DND-41 (cell line): ENCODE data around the gene C12orf56.

ENCODE experiments used
- CTCF ChIP-seq: IDR thresholded peaks from 2 replicates; pipeline ENCODE4 v1.5.1; 2012; ENCODE audit warnings: borderline replicate concordance, low read length, moderate library complexity, mild to moderate bottlenecking; ENCODE audit not compliant: poor library complexity, severe bottlenecking; ENCODE audit errors: extremely low read depth
- EZH2 ChIP-seq: IDR thresholded peaks from 3 replicates; pipeline ENCODE4 v1.6.1; 2012; ENCODE audit warnings: borderline replicate concordance, low read depth, mild to moderate bottlenecking, moderate library complexity, low read length, inconsistent platforms; ENCODE audit not compliant: severe bottlenecking

GRCh38 chr12:64352181-64352580 lies 38.4 kb downstream of the C12orf56 start:
- TF ChIP-seq CTCF (no peak), EZH2 (no peak)
